Kidney tubule cell (primary cell): ENCODE measurements around the gene TBC1D13.
"Not testable (repeated sequence)": the region's sequence is repeated elsewhere in the genome, so short reads cannot be mapped to it uniquely, and the experiment has no call there.

Experiments used
- DNase-seq: peaks from one replicate; pipeline ENCODE4 v3.0.0-alpha.2; 2018; ENCODE audit warnings: low spot score

Gene TBC1D13

GRCh38 chr9:128845186-128845931 is 58.3 kb downstream of the TBC1D13 start:
- DNase-seq, result peak; percentile 34

GRCh38 chr9:128846680-128847030 is 59.6 kb downstream of the TBC1D13 start:
- no peak for DNase-seq

- no peak for DNase-seq
Measured at GRCh38 chr9:128847803-128848202, 60.8 kb downstream of the TBC1D13 start.

GRCh38 chr9:128851024-128851423 is 64.0 kb downstream of the TBC1D13 start:
- DNase-seq, result not testable (repeated sequence)

GRCh38 chr9:128851779-128852600 is 64.9 kb downstream of the TBC1D13 start:
- DNase-seq, result peak; percentile 47

- DNase-seq, result not testable (repeated sequence)
Measured at GRCh38 chr9:128852646-128853045, 65.6 kb downstream of the TBC1D13 start.

GRCh38 chr9:128854454-128854853 is 67.4 kb downstream of the TBC1D13 start:
- DNase-seq, result not testable (repeated sequence)

GRCh38 chr9:128858476-128858875 is 71.4 kb downstream of the TBC1D13 start:
- DNase-seq, result not testable (repeated sequence)
